ENCODE data around the gene CCR5AS.

The CCR5AS gene

DNA sequence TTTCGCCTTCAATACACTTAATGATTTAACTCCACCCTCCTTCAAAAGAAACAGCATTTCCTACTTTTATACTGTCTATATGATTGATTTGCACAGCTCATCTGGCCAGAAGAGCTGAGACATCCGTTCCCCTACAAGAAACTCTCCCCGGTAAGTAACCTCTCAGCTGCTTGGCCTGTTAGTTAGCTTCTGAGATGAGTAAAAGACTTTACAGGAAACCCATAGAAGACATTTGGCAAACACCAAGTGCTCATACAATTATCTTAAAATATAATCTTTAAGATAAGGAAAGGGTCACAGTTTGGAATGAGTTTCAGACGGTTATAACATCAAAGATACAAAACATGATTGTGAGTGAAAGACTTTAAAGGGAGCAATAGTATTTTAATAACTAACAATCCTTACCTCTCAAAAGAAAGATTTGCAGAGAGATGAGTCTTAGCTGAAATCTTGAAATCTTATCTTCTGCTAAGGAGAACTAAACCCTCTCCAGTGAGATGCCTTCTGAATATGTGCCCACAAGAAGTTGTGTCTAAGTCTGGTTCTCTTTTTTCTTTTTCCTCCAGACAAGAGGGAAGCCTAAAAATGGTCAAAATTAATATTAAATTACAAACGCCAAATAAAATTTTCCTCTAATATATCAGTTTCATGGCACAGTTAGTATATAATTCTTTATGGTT lies 35.9 kb downstream of the CCR5AS start, which contains the start of gene CCR5:
CCR5 (plus strand) TSS at position 108 of the 680 bp plus-strand sequence. CDS start 1,957 bp downstream, outside the sequence.
- no peak for DNase-seq (ENCODE audit: low spot score in 2 of 2)

DNA sequence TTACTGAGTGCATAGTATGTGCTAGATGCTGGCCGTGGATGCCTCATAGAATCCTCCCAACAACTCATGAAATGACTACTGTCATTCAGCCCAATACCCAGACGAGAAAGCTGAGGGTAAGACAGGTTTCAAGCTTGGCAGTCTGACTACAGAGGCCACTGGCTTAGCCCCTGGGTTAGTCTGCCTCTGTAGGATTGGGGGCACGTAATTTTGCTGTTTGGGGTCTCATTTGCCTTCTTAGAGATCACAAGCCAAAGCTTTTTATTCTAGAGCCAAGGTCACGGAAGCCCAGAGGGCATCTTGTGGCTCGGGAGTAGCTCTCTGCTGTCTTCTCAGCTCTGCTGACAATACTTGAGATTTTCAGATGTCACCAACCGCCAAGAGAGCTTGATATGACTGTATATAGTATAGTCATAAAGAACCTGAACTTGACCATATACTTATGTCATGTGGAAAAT lies 37.2 kb downstream of the CCR5AS start:
- Histone ChIP-seq H3K27me3 (no peaks in the 10 kb centered on the region), H3K4me1 (no peaks in the 10 kb centered on the region), H3K4me3 (no peak overlapping the region), H3K27ac (no peak overlapping the region), H3K9me3 (no peaks in the 10 kb centered on the region), H3K36me3 (no peaks in the 10 kb centered on the region)
- intact Hi-C loops (cut with DNase I): no loop called here
- DNase-seq (ENCODE audit: low spot score in 2 of 2): no peak
- no peak for TF ChIP-seq CTCF (IDR thresholded peaks at IDR 0.05)

More for the DNA sequence above, 35.9 kb downstream of the CCR5AS start, which contains the start of gene CCR5:
- Histone ChIP-seq H3K27ac (no peak within 1 kb of the TSS), H3K4me3 (no peak within 1 kb of the TSS), H3K9me3 (no peaks in the 10 kb centered on the region), H3K4me1 (no peaks in the 10 kb centered on the region), H3K36me3 (no peaks in the 10 kb centered on the region), H3K27me3 (no peaks in the 10 kb centered on the region)
- intact Hi-C loops (cut with DNase I): no loop called here
- no peak for TF ChIP-seq CTCF (IDR thresholded peaks at IDR 0.05)

GRCh38 chr3:46369151-46369550 lies 37.7 kb downstream of the CCR5AS start:
- Histone ChIP-seq H3K36me3 (no peaks in the 10 kb centered on the region), H3K4me3 (no peak overlapping the region), H3K27me3 (no peaks in the 10 kb centered on the region), H3K27ac (no peak overlapping the region), H3K9me3 (no peaks in the 10 kb centered on the region), H3K4me1 (no peaks in the 10 kb centered on the region)
- intact Hi-C loops (cut with DNase I): no loop called here
- no peak for DNase-seq (ENCODE audit: low spot score in 2 of 2)
- TF ChIP-seq CTCF (IDR thresholded peaks at IDR 0.05): no peak

DNA sequence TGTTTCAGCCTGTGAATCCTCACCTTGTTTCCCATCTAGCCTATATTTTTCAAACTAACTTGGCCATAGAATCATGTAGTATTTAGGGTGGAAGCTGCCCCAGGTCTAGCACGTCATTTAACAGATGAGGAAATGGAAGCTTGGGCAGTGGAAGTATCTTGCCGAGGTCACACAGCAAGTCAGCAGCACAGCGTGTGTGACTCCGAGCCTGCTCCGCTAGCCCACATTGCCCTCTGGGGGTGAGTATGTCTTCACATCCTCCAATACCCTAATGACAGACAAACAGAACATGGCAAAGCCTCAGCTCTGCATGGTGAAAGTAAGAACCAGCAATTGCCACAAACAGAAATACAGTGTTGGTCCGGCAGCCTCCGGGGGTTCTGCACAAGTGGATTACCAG lies 38.3 kb downstream of the CCR5AS start:
- intact Hi-C loops (cut with DNase I): no loop called here
- Histone ChIP-seq H3K4me3 (no peak overlapping the region), H3K36me3 (no peaks in the 10 kb centered on the region), H3K27ac (no peak overlapping the region), H3K9me3 (no peaks in the 10 kb centered on the region), H3K27me3 (no peaks in the 10 kb centered on the region), H3K4me1 (no peaks in the 10 kb centered on the region)
- no peak for TF ChIP-seq CTCF (IDR thresholded peaks at IDR 0.05)
- DNase-seq (ENCODE audit: low spot score in 2 of 2): peak; percentile 34 to 81

- Histone ChIP-seq H3K36me3 (no peaks in the 10 kb centered on the region), H3K4me3 (no peak overlapping the region), H3K9me3 (no peaks in the 10 kb centered on the region), H3K27ac (no peak overlapping the region), H3K4me1 (no peaks in the 10 kb centered on the region), H3K27me3 (no peaks in the 10 kb centered on the region)
- no peak for TF ChIP-seq CTCF (IDR thresholded peaks at IDR 0.05)
- no peak for DNase-seq (ENCODE audit: low spot score in 2 of 2)
- intact Hi-C loops (cut with DNase I): no loop called here
These were observed 39.1 kb downstream of the CCR5AS start for GRCh38 chr3:46367811-46368210.

All from ascending aorta (tissue), 2 donors.